ENCODE results near the gene ARPC5. TPM values are rescaled to one million over a fixed set of nuclear protein-coding genes. Genes with fewer than 3 reads are reported as not detected.
"Not testable (repeated sequence)": the region's sequence is repeated elsewhere in the genome, so short reads cannot be mapped to it uniquely, and the experiment has no call there.

ARPC5 gene
- total RNA-seq, 8 experiments from 2014 or later = 119 to 670 (median 172) TPM

GRCh38 chr1:183622884-183623785 is 12.4 kb downstream of the ARPC5 start:
- no peak overlapping the region for H3K27ac ChIP-seq
- peak; percentile 78 to 99 (median 94) for ATAC-seq (replicated peaks in 6 of 8)
- no peaks in the 10 kb centered on the region for H3K4me1 ChIP-seq (replicated peaks in 1 of 2)
- WGBS, 10 experiments = 0 to 88% (median 63%) methylated on average over 2 to 10 of the region's 10 CpGs; no CpG with 5 or more reads in 1 of the 10 experiments
- in situ Hi-C loops (cut with MboI; ENCODE audit: low pct_unique_long_range_greater_than_20kb in 2 of 9, low sequenced_read_pairs in 9 of 9, unreplicated experiment in 9 of 9) = loop anchor here in 2 of 9 experiments (10.0 to 25.0 kb wide), 2 partner anchors 58 to 336 kb away; no protein-coding TSS in a partner anchor
- no peak overlapping the region for H3K4me3 ChIP-seq

GRCh38 chr1:183622013-183622412 is 13.6 kb downstream of the ARPC5 start:
- Histone ChIP-seq H3K4me3 (no peak overlapping the region), H3K27ac (no peak overlapping the region), H3K4me1 (replicated peaks in 1 of 2) (no peaks in the 10 kb centered on the region)
- 0 to 89% (median 75%) methylated on average over 1 of the region's 1 CpG; no CpG with 5 or more reads in 1 of the 10 experiments for WGBS, 10 experiments
- in situ Hi-C loops (cut with MboI; ENCODE audit: low pct_unique_long_range_greater_than_20kb in 2 of 9, low sequenced_read_pairs in 9 of 9, unreplicated experiment in 9 of 9) = loop anchor here in 2 of 9 experiments (10.0 to 25.0 kb wide), 2 partner anchors 57 to 335 kb away; no protein-coding TSS in a partner anchor
- ATAC-seq (replicated peaks in 6 of 8) = no peak

GRCh38 chr1:183620311-183620710 is 15.3 kb downstream of the ARPC5 start:
- WGBS, 10 experiments = 60 to 100% (median 77%) methylated on average over 2 of the region's 2 CpGs; no CpG with 5 or more reads in 1 of the 10 experiments
- no peak overlapping the region for H3K4me3 ChIP-seq
- H3K27ac ChIP-seq = no peak overlapping the region
- H3K4me1 ChIP-seq (replicated peaks in 1 of 2) = no peaks in the 10 kb centered on the region
- in situ Hi-C loops (cut with MboI; ENCODE audit: low pct_unique_long_range_greater_than_20kb in 2 of 9, low sequenced_read_pairs in 9 of 9, unreplicated experiment in 9 of 9) = loop anchor here in 2 of 9 experiments (10.0 to 25.0 kb wide), 2 partner anchors 56 to 333 kb away; no protein-coding TSS in a partner anchor
- ATAC-seq (replicated peaks in 6 of 8) = no peak

GRCh38 chr1:183619781-183620180 is 15.8 kb downstream of the ARPC5 start:
- 75 to 100% (median 100%) methylated on average over 1 of the region's 1 CpG; no CpG with 5 or more reads in 2 of the 10 experiments for WGBS, 10 experiments
- in situ Hi-C loops (cut with MboI; ENCODE audit: low pct_unique_long_range_greater_than_20kb in 2 of 9, low sequenced_read_pairs in 9 of 9, unreplicated experiment in 9 of 9) = loop anchor here in 2 of 9 experiments (10.0 to 25.0 kb wide), 2 partner anchors 55 to 332 kb away; no protein-coding TSS in a partner anchor

GRCh38 chr1:183618202-183618601 is 17.4 kb downstream of the ARPC5 start:
- not testable (repeated sequence) for H3K27ac ChIP-seq; ATAC-seq (replicated peaks in 6 of 8); H3K4me3 ChIP-seq; H3K4me1 ChIP-seq (replicated peaks in 1 of 2)
- no CpG with 5 or more reads among the region's 5 CpGs for WGBS, 10 experiments
- in situ Hi-C loops (cut with MboI; ENCODE audit: low pct_unique_long_range_greater_than_20kb in 2 of 9, low sequenced_read_pairs in 9 of 9, unreplicated experiment in 9 of 9) = loop anchor here in 1 of 9 experiments (25.0 kb wide), 1 partner anchor 331 kb away; no protein-coding TSS in a partner anchor

More at GRCh38 chr1:183619781-183620180, 15.8 kb downstream of the ARPC5 start:
- H3K4me3 ChIP-seq = no peak overlapping the region
- H3K27ac ChIP-seq = no peak overlapping the region
- ATAC-seq (replicated peaks in 6 of 8) = peak in 1 of 8 experiments; percentile 8
- no peaks in the 10 kb centered on the region for H3K4me1 ChIP-seq (replicated peaks in 1 of 2)

GRCh38 chr1:183612975-183613374 is 22.6 kb downstream of the ARPC5 start:
- not testable (repeated sequence) for H3K27ac ChIP-seq; H3K4me3 ChIP-seq; H3K4me1 ChIP-seq (replicated peaks in 1 of 2); ATAC-seq (replicated peaks in 6 of 8)
- in situ Hi-C loops (cut with MboI; ENCODE audit: low pct_unique_long_range_greater_than_20kb in 2 of 9, low sequenced_read_pairs in 9 of 9, unreplicated experiment in 9 of 9) = loop anchor here in 1 of 9 experiments (25.0 kb wide), 1 partner anchor 326 kb away; no protein-coding TSS in a partner anchor
- 60% methylated on average over 1 of the region's 3 CpGs; no CpG with 5 or more reads in 9 of the 10 experiments for WGBS, 10 experiments

GRCh38 chr1:183612407-183612806 is 23.2 kb downstream of the ARPC5 start:
- in situ Hi-C loops (cut with MboI; ENCODE audit: low pct_unique_long_range_greater_than_20kb in 2 of 9, low sequenced_read_pairs in 9 of 9, unreplicated experiment in 9 of 9) = loop anchor here in 1 of 9 experiments (25.0 kb wide), 1 partner anchor 325 kb away; no protein-coding TSS in a partner anchor
- WGBS, 10 experiments = 40 to 92% (median 73%) methylated on average over 1 to 3 of the region's 3 CpGs
- Histone ChIP-seq H3K4me1 (replicated peaks in 1 of 2) (no peaks in the 10 kb centered on the region), H3K27ac (no peak overlapping the region), H3K4me3 (no peak overlapping the region)
- ATAC-seq (replicated peaks in 6 of 8) = no peak

GRCh38 chr1:183611021-183611420 is 24.6 kb downstream of the ARPC5 start:
- Histone ChIP-seq H3K27ac (no peak overlapping the region), H3K4me3 (no peak overlapping the region), H3K4me1 (replicated peaks in 1 of 2) (no peaks in the 10 kb centered on the region)
- WGBS, 10 experiments = 0 to 48% (median 34%) methylated on average over 1 to 2 of the region's 2 CpGs; no CpG with 5 or more reads in 2 of the 10 experiments
- in situ Hi-C loops (cut with MboI; ENCODE audit: low pct_unique_long_range_greater_than_20kb in 2 of 9, low sequenced_read_pairs in 9 of 9, unreplicated experiment in 9 of 9) = loop anchor here in 1 of 9 experiments (25.0 kb wide), 1 partner anchor 324 kb away; no protein-coding TSS in a partner anchor
- no peak for ATAC-seq (replicated peaks in 6 of 8)

GRCh38 chr1:183609759-183610452 is 25.7 kb downstream of the ARPC5 start:
- in situ Hi-C loops (cut with MboI; ENCODE audit: low pct_unique_long_range_greater_than_20kb in 2 of 9, low sequenced_read_pairs in 9 of 9, unreplicated experiment in 9 of 9) = loop anchor here in 1 of 9 experiments (25.0 kb wide), 1 partner anchor 323 kb away; no protein-coding TSS in a partner anchor
- 0 to 83% (median 34%) methylated on average over 1 to 3 of the region's 3 CpGs; no CpG with 5 or more reads in 2 of the 10 experiments for WGBS, 10 experiments
- Histone ChIP-seq H3K27ac (no peak overlapping the region), H3K4me3 (no peak overlapping the region), H3K4me1 (replicated peaks in 1 of 2) (no peaks in the 10 kb centered on the region)
- peak in 4 of 8 experiments; percentile 14 to 27 (median 22) for ATAC-seq (replicated peaks in 6 of 8)

GRCh38 chr1:183609313-183609712 is 26.3 kb downstream of the ARPC5 start:
- no peak overlapping the region for H3K4me3 ChIP-seq
- H3K27ac ChIP-seq = no peak overlapping the region
- H3K4me1 ChIP-seq (replicated peaks in 1 of 2) = no peaks in the 10 kb centered on the region
- WGBS, 10 experiments = 0 to 100% (median 63%) methylated on average over 2 to 5 of the region's 5 CpGs; no CpG with 5 or more reads in 1 of the 10 experiments
- in situ Hi-C loops (cut with MboI; ENCODE audit: low pct_unique_long_range_greater_than_20kb in 2 of 9, low sequenced_read_pairs in 9 of 9, unreplicated experiment in 9 of 9) = loop anchor here in 1 of 9 experiments (25.0 kb wide), 1 partner anchor 322 kb away; no protein-coding TSS in a partner anchor
- peak; percentile 72 to 95 (median 85) for ATAC-seq (replicated peaks in 6 of 8)

GRCh38 chr1:183607322-183607980 is 28.1 kb downstream of the ARPC5 start:
- H3K27ac ChIP-seq = no peak overlapping the region
- H3K4me1 ChIP-seq (replicated peaks in 1 of 2) = no peaks in the 10 kb centered on the region
- no peak overlapping the region for H3K4me3 ChIP-seq
- 57 to 100% (median 94%) methylated on average over 2 of the region's 2 CpGs; no CpG with 5 or more reads in 2 of the 10 experiments for WGBS, 10 experiments
- ATAC-seq (replicated peaks in 6 of 8) = no peak
- in situ Hi-C loops (cut with MboI; ENCODE audit: low pct_unique_long_range_greater_than_20kb in 2 of 9, low sequenced_read_pairs in 9 of 9, unreplicated experiment in 9 of 9) = loop anchor here in 1 of 9 experiments (25.0 kb wide), 1 partner anchor 320 kb away; no protein-coding TSS in a partner anchor

GRCh38 chr1:183605904-183606303 is 29.7 kb downstream of the ARPC5 start:
- no peak overlapping the region for H3K27ac ChIP-seq
- in situ Hi-C loops (cut with MboI; ENCODE audit: low pct_unique_long_range_greater_than_20kb in 2 of 9, low sequenced_read_pairs in 9 of 9, unreplicated experiment in 9 of 9) = loop anchor here in 1 of 9 experiments (25.0 kb wide), 1 partner anchor 319 kb away; no protein-coding TSS in a partner anchor
- H3K4me3 ChIP-seq = no peak overlapping the region
- no peaks in the 10 kb centered on the region for H3K4me1 ChIP-seq (replicated peaks in 1 of 2)
- WGBS, 10 experiments = 87 to 100% (median 95%) methylated on average over 1 to 2 of the region's 2 CpGs; no CpG with 5 or more reads in 5 of the 10 experiments
- ATAC-seq (replicated peaks in 6 of 8) = no peak
